ENCODE measurements around the gene SETX.

SETX gene

GRCh38 chr9:132238992-132239391 lies 115.8 kb downstream of the SETX start:
- DNase-seq: no peak

GRCh38 chr9:132238026-132238972 lies 116.5 kb downstream of the SETX start:
- DNase-seq: no peak

- DNase-seq: no peak
Measured at GRCh38 chr9:132237481-132237880, 117.3 kb downstream of the SETX start.

- no peak for DNase-seq
Measured at GRCh38 chr9:132236662-132237311, 118.0 kb downstream of the SETX start.

- DNase-seq: peak; percentile 80
Measured at GRCh38 chr9:132235894-132236661, 118.7 kb downstream of the SETX start.

GRCh38 chr9:132235125-132235524 lies 119.7 kb downstream of the SETX start:
- no peak for DNase-seq

- no peak for DNase-seq
Measured at GRCh38 chr9:132234535-132234934, 120.3 kb downstream of the SETX start.

GRCh38 chr9:132233138-132233537 lies 121.6 kb downstream of the SETX start:
- no peak for DNase-seq

- no peak for DNase-seq
Measured at GRCh38 chr9:132232522-132232921, 122.3 kb downstream of the SETX start.

GRCh38 chr9:132231019-132231701 lies 123.6 kb downstream of the SETX start:
- DNase-seq: no peak

GRCh38 chr9:132230605-132231004 lies 124.2 kb downstream of the SETX start:
- no peak for DNase-seq

GRCh38 chr9:132228062-132228461 lies 126.7 kb downstream of the SETX start:
- DNase-seq: no peak

- DNase-seq: no peak
Measured at GRCh38 chr9:132226571-132227430, 128.0 kb downstream of the SETX start.

- DNase-seq: no peak
Measured at GRCh38 chr9:132224645-132225044, 130.1 kb downstream of the SETX start.

GRCh38 chr9:132221941-132222340 lies 132.8 kb downstream of the SETX start:
- no peak for DNase-seq

GRCh38 chr9:132218208-132218607 lies 136.6 kb downstream of the SETX start:
- DNase-seq: no peak

GRCh38 chr9:132216861-132217619 lies 137.7 kb downstream of the SETX start:
- DNase-seq: no peak

GRCh38 chr9:132214027-132214622 lies 140.7 kb downstream of the SETX start:
- DNase-seq: no peak

- no peak for DNase-seq
Measured at GRCh38 chr9:132211570-132211969, 143.2 kb downstream of the SETX start.

Measured in CD4-positive, alpha-beta T cell treated with Interleukin-10 for 1 hour (primary cell).